CD4-positive, CD25-positive, alpha-beta regulatory T cell (primary cell): ENCODE data around the gene CUTC. TPM values are rescaled to one million over a fixed set of nuclear protein-coding genes. Genes with fewer than 3 reads are reported as not detected.

ENCODE experiments used
- ATAC-seq, 2 donors: fragments of 150-1000 bp; cut with Tn5 transposase; one replicate each; pipeline ENCODE4 v1.10.0; 2021; ENCODE audit warnings: low read depth in 2 of 2, moderate number of reproducible peaks in 2 of 2, moderate library complexity in 1 of 2
- DNase-seq, 3 donors: peaks; one replicate each; pipeline versions ENCODE4 v3.0.0 to v3.0.0-alpha.2; 2012 to 2022; ENCODE audit warnings: mixed read lengths in 1 of 3
- H3K27ac ChIP-seq: one replicate; pipeline ENCODE4 v1.7.0; 2013; ENCODE audit warnings: mild to moderate bottlenecking, low read length; ENCODE audit not compliant: insufficient read depth, poor library complexity, severe bottlenecking
- H3K27me3 ChIP-seq: one replicate; pipeline ENCODE4 v1.7.0; 2013; ENCODE audit warnings: low read length; ENCODE audit not compliant: control insufficient read depth, insufficient read depth
- H3K36me3 ChIP-seq: one replicate; pipeline ENCODE4 v1.7.0; 2013; ENCODE audit warnings: mild to moderate bottlenecking, low read length, moderate library complexity; ENCODE audit not compliant: control insufficient read depth, insufficient read depth
- H3K4me1 ChIP-seq: 2 replicates; pipeline ENCODE4 v1.7.0; 2013; ENCODE audit warnings: mild to moderate bottlenecking, low read length; ENCODE audit not compliant: insufficient read depth, control insufficient read depth, poor library complexity, severe bottlenecking
- H3K4me3 ChIP-seq: one replicate; pipeline ENCODE4 v1.7.0; 2013; ENCODE audit warnings: low read depth, mild to moderate bottlenecking, low read length, moderate library complexity
- H3K9me3 ChIP-seq, 2 experiments: 1 replicate in 1 of 2; 2 replicates in 1 of 2; pipeline ENCODE4 v1.7.0; 2013; ENCODE audit warnings: low read length in 2 of 2, mild to moderate bottlenecking in 1 of 2, moderate library complexity in 1 of 2; ENCODE audit not compliant: control insufficient read depth in 2 of 2
- H3K27ac Mint-ChIP-seq, 3 donors: one replicate each; pipeline ENCODE4 v1.8.0; 2020 to 2022; ENCODE audit warnings: mild to moderate bottlenecking in 3 of 3, mixed read lengths in 3 of 3, moderate library complexity in 2 of 3
- H3K27me3 Mint-ChIP-seq: one replicate; pipeline ENCODE4 v1.8.0; 2022; ENCODE audit warnings: mild to moderate bottlenecking, mixed read lengths
- H3K36me3 Mint-ChIP-seq: one replicate; pipeline ENCODE4 v1.8.0; 2020; ENCODE audit warnings: mixed read lengths
- H3K4me1 Mint-ChIP-seq, 4 donors: one replicate each; pipeline ENCODE4 v1.8.0; 2020 to 2022; ENCODE audit warnings: mixed read lengths in 4 of 4, mild to moderate bottlenecking in 1 of 4
- H3K4me3 Mint-ChIP-seq, 4 donors: one replicate each; pipeline ENCODE4 v1.8.0; 2020 to 2022; ENCODE audit warnings: mild to moderate bottlenecking in 4 of 4, mixed read lengths in 4 of 4, moderate library complexity in 3 of 4
- H3K9me3 Mint-ChIP-seq, 7 donors: one replicate each; pipeline ENCODE4 v1.8.0; 2020 to 2022; ENCODE audit warnings: mixed read lengths in 7 of 7, mild to moderate bottlenecking in 3 of 7, moderate library complexity in 2 of 7
- polyA plus RNA-seq, 4 donors: library from polyadenylated mRNA; unstranded; fragments of 300-500 nt; fragmentation: Illumina TruSeq; gene quantifications; one replicate each; pipeline ENCODE4 v1.2.3, GENCODE V29; 2021
- total RNA-seq: library from RNA; stranded (reverse); gene quantifications from one replicate; pipeline ENCODE4 v1.2.3, GENCODE V29; 2022

CUTC gene
- total and polyA plus RNA-seq, 5 donors from 2014 or later, result 21.8 to 81.0 (median 74.8) TPM

DNA sequence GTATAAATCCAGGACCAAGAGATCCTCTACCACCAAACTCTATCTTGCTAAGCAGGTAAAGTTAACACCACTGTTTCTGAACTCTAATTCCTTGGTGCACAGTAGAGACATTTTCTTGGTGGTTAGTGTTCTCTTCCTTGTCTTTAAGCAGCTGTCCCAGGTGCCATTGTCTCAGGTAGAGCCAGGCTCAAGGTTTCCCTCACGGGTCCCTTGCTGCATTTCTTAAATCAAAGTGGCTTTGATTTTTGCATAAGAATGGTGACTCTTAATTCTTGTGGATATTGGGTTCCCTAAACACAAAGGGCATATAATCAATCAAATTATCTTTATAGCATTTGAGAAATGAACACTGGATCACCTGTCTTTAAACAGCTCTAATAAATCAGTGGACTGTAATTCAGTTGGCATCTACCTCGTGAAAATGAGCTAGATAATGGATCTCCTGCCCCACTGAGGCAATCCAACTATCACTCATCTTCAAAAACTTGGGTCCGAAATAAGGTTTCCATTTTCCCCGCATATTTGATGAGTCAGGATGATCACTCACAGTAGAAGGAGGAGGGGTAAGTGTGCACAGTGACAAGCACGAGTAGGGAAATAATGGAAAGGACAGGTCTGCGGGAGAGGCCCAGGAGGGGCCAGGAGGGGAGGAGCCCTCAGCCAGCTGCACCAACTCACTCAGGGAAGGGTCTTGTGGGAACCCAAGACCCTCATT lies 52.9 kb downstream of the CUTC start:
- ATAC-seq, result no peak
- no peak overlapping the region for H3K4me3 Mint-ChIP-seq
- peaks cover 19% of the 10 kb centered on the region for H3K36me3 Mint-ChIP-seq
- no peaks in the 10 kb centered on the region for H3K9me3 ChIP-seq
- peaks cover 4% of the 10 kb centered on the region for H3K27me3 Mint-ChIP-seq
- DNase-seq, result no peak
- peaks cover 0 to 3% (median 0%) of the 10 kb centered on the region in 4 donors for H3K4me1 Mint-ChIP-seq
- H3K27me3 ChIP-seq, result no peaks in the 10 kb centered on the region
- no peak overlapping the region for H3K4me3 ChIP-seq
- no peak overlapping the region for H3K27ac Mint-ChIP-seq
- no peak overlapping the region for H3K27ac ChIP-seq
- H3K4me1 ChIP-seq, result no peaks in the 10 kb centered on the region
- peaks cover 0 to 2% (median 0%) of the 10 kb centered on the region in 7 donors for H3K9me3 Mint-ChIP-seq
- H3K36me3 ChIP-seq, result no peaks in the 10 kb centered on the region

DNA sequence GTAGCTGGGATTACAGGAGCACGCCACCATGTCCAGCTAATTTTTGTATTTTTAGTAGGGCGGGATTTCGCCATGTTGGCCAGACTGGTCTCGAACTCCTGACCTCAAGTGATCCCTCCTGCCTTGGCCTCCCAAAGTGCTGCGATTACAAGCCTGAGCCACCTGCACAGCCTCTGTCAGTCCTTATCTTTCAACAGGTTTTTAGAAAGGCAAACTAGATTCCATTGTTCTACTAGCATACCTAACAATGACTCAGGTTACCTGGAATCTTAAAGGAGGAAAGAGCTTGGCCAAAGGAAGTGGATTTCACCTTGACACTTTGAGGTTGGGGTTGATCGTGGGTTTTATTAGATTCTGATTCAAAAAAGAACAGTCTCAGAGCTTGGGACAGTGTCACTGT lies 53.6 kb downstream of the CUTC start:
- DNase-seq (no peak), ATAC-seq (no peak)
- Mint-ChIP-seq H3K27ac (no peak overlapping the region), H3K36me3 (peaks cover 19% of the 10 kb centered on the region), H3K4me1 (no peaks in the 10 kb centered on the region), H3K9me3 (no peaks in the 10 kb centered on the region), H3K27me3 (no peaks in the 10 kb centered on the region), H3K4me3 (no peak overlapping the region)
- Histone ChIP-seq H3K4me3 (no peak overlapping the region), H3K27me3 (no peaks in the 10 kb centered on the region), H3K9me3 (no peaks in the 10 kb centered on the region), H3K4me1 (no peaks in the 10 kb centered on the region), H3K36me3 (no peaks in the 10 kb centered on the region), H3K27ac (no peak overlapping the region)

DNA sequence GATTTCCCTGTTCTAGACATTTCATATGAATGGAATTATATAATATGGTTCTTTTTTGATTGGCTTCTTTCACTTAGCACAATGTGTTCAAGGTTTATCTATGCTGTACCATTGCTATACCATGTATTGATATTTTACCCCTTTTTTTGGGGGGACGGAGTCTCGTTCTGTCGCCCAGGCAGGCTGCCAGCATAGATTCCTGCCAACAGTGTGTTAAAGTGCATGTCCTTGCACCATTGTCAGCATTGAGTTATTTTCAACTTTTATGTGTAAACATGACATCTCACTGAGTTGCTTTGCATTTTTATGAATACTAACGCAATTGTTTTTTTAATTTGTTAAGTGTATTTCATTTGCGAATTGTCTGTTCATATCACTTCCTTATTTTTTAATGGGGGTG lies 55.3 kb downstream of the CUTC start:
- H3K27ac Mint-ChIP-seq, result no peak overlapping the region
- H3K9me3 Mint-ChIP-seq, result no peaks in the 10 kb centered on the region
- H3K4me3 ChIP-seq, result no peak overlapping the region
- H3K27me3 ChIP-seq, result no peaks in the 10 kb centered on the region
- H3K36me3 Mint-ChIP-seq, result peaks cover 20% of the 10 kb centered on the region
- no peak overlapping the region for H3K27ac ChIP-seq
- no peaks in the 10 kb centered on the region for H3K4me1 ChIP-seq
- DNase-seq (no peak), ATAC-seq (no peak)
- H3K4me1 Mint-ChIP-seq, result no peaks in the 10 kb centered on the region
- H3K36me3 ChIP-seq, result no peaks in the 10 kb centered on the region
- H3K27me3 Mint-ChIP-seq, result no peaks in the 10 kb centered on the region
- H3K9me3 ChIP-seq, result no peaks in the 10 kb centered on the region
- H3K4me3 Mint-ChIP-seq, result no peak overlapping the region

DNA sequence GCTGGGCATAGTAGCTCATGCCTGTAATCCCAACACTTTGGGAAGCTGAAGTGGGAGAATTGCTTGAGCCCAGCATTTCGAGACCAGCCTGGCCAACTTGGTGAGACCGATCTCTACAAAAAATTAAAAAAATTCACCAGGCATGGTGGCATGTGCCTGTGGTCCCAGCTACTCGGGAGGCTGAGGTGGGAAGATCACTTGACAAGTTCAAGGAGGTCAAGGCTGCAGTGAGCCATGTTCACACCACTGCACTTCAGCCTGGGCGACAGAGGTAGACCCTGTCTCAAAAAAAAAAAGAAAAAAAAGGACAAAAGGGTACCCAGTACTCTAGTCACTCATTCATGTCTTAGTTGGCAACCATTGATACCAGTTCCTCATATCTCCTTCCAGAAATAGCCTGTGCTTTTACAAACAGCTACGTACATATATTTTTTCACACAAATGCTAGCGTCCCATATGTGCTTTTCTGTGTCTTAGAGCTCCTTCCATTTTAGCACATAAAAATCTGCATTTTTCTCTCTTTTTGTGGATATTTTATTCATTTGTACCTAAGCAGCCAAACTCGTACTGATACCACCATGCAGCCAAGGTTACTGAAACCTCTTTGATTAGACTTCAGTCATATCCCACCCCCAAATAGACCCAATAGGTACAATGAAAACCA lies 55.9 kb downstream of the CUTC start:
- no peak for ATAC-seq
- no peaks in the 10 kb centered on the region for H3K4me1 ChIP-seq
- no peak overlapping the region for H3K4me3 ChIP-seq
- no peak overlapping the region for H3K27ac ChIP-seq
- H3K36me3 ChIP-seq, result no peaks in the 10 kb centered on the region
- Mint-ChIP-seq H3K4me3 (no peak overlapping the region), H3K4me1 (no peaks in the 10 kb centered on the region), H3K36me3 (peaks cover 17% of the 10 kb centered on the region), H3K27ac (no peak overlapping the region), H3K27me3 (no peaks in the 10 kb centered on the region), H3K9me3 (no peaks in the 10 kb centered on the region)
- H3K27me3 ChIP-seq, result no peaks in the 10 kb centered on the region
- DNase-seq, result no peak
- no peaks in the 10 kb centered on the region for H3K9me3 ChIP-seq

DNA sequence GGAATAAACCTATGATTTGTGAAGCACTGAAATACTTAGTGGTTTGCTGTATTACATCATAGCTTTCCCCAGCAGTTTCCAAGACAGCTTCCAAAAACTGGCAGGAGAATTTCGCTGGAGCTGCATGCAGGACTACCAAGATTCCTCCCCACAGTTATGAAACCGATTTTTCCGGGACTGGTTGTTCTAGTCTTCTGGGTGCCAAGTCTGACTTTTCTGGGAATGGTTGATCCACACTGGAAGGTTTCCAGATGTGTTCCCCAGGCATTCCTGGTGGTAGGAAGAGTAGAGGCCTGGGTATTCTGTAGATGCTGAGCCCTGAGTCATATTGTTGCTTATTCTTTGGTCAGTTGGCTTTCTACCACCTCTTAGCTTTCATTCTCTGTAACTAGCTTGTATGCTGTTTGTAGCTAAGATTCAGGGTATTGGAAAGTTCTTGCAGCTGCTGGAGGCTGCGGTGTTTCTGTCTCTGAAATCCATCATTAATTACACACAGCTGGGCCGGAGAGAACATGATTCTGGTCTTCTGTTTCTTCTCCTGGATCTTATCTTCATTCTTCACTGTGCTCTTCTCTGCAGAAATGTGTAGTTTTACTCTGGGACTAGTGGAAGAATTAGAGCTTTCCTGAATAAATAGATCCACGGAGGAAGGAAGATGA lies 56.7 kb downstream of the CUTC start:
- DNase-seq, result no peak
- Mint-ChIP-seq H3K9me3 (no peaks in the 10 kb centered on the region), H3K4me3 (no peak overlapping the region), H3K4me1 (no peaks in the 10 kb centered on the region), H3K27me3 (no peaks in the 10 kb centered on the region), H3K36me3 (peaks cover 23% of the 10 kb centered on the region), H3K27ac (no peak overlapping the region)
- H3K27me3 ChIP-seq, result no peaks in the 10 kb centered on the region
- peaks cover 4% of the 10 kb centered on the region for H3K36me3 ChIP-seq
- no peaks in the 10 kb centered on the region for H3K4me1 ChIP-seq
- H3K27ac ChIP-seq, result no peak overlapping the region
- H3K9me3 ChIP-seq, result no peaks in the 10 kb centered on the region
- ATAC-seq, result no peak
- no peak overlapping the region for H3K4me3 ChIP-seq

DNA sequence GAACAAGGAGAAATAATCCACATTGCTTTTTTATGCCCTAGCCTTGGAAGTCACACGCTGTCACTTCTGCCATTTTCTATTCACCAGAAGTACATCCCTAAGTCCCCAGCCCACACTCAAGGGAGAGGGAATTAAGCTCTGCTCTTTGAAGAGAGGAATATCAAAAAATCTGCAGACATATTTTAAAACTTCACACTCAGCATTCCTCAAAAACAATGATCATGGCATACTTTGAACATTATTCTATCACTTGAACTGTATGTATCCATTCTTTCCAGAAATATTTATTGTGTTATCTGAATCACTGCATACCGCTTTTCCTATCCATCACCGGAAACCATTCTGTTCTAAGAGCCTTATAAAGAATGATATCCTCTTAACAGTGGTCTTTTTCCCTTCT lies 59.8 kb downstream of the CUTC start:
- Mint-ChIP-seq H3K4me1 (no peaks in the 10 kb centered on the region), H3K9me3 (no peaks in the 10 kb centered on the region), H3K27me3 (no peaks in the 10 kb centered on the region), H3K4me3 (no peak overlapping the region), H3K27ac (no peak overlapping the region), H3K36me3 (peaks cover 14% of the 10 kb centered on the region)
- Histone ChIP-seq H3K9me3 (no peaks in the 10 kb centered on the region), H3K4me3 (no peak overlapping the region), H3K27ac (no peak overlapping the region), H3K4me1 (no peaks in the 10 kb centered on the region), H3K36me3 (peaks cover 4% of the 10 kb centered on the region), H3K27me3 (no peaks in the 10 kb centered on the region)
- ATAC-seq (no peak), DNase-seq (no peak)

DNA sequence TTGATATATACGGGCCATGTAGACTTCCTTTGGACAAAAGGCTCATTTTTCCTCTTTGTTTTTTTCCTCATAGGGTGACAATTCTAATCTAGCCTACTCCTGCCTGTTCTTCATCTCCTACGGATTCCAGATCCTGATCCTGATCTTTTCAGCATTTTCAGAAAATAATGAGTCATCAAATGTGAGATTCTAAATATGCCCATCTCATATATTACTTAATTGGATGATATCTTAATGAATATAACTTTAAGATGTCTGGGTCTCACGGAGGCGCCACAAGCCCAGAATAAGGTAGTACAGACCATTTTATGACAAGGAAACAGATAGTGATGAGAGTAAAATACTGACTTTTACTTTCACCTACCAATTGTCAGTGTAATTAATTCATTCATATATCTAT lies 61.8 kb downstream of the CUTC start:
- no peaks in the 10 kb centered on the region for H3K4me1 Mint-ChIP-seq
- H3K27me3 ChIP-seq, result no peaks in the 10 kb centered on the region
- peaks cover 4% of the 10 kb centered on the region for H3K36me3 ChIP-seq
- no peak for ATAC-seq
- no peak overlapping the region for H3K4me3 ChIP-seq
- no peak overlapping the region for H3K27ac Mint-ChIP-seq
- peaks cover 14% of the 10 kb centered on the region for H3K36me3 Mint-ChIP-seq
- no peak overlapping the region for H3K27ac ChIP-seq
- H3K4me1 ChIP-seq, result no peaks in the 10 kb centered on the region
- H3K4me3 Mint-ChIP-seq, result no peak overlapping the region
- DNase-seq, result no peak
- no peaks in the 10 kb centered on the region for H3K9me3 ChIP-seq
- no peaks in the 10 kb centered on the region for H3K27me3 Mint-ChIP-seq
- H3K9me3 Mint-ChIP-seq, result no peaks in the 10 kb centered on the region
